ENCODE results near the gene PAK3.

DNA sequence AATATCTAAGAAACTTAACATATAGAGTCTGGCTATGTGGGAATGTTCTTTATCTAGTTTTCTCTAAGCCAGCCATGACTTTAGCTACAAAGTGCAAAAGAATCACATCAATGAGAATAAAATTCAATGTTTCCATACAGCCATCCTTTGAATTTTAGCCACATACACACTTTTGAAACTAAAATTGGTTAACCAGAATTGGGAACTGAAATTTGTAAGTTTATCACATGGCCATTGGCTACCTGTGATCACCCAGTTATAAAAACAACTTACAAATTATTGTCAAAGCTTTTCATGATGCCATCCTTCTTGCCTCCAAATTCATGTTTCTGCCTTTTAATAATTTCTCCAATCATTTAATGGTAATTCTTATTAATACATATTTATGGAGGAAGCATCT, 49.9 kb downstream of the PAK3 start:
- no peak for TF ChIP-seq CTCF (IDR thresholded peaks at IDR 0.05)
- TF ChIP-seq POLR2A (IDR thresholded peaks at IDR 0.05), result no peak
- no peak for TF ChIP-seq EP300 (IDR thresholded peaks at IDR 0.05; ENCODE audit: low read depth)
